Caki2 (cell line): Measurements from ENCODE around the gene OPRM1. TPM values are rescaled to one million over a fixed set of nuclear protein-coding genes. Genes with fewer than 3 reads are reported as not detected.
"Not testable (repeated sequence)": the region's sequence is repeated elsewhere in the genome, so short reads cannot be mapped to it uniquely, and the experiment has no call there.

Source experiments
- DNase-seq: peaks from one replicate; pipeline ENCODE4 v3.0.0-alpha.2; 2015; ENCODE audit warnings: low read depth
- in situ Hi-C: cut with HindIII; loops from 2 replicates; pipeline ENCODE4 v1.10.0; 2016; ENCODE audit warnings: low sequenced_read_pairs, low pct_unique_long_range_greater_than_20kb, mixed read lengths
- total RNA-seq: library from RNA; depleted of rRNA; stranded (reverse); fragments of >200 nt; shearing (Covaris generic); gene quantifications from 2 replicates; pipeline ENCODE4 v1.2.3, GENCODE V29; 2014; ENCODE audit warnings: low replicate concordance

Gene OPRM1
- total RNA-seq, 1 experiment from 2014 or later, result not detected

- in situ Hi-C loops, result no loop called here
- DNase-seq, result no peak
These were observed 130.3 kb downstream of the OPRM1 start for GRCh38 chr6:154169193-154169847.

- in situ Hi-C loops, result no loop called here
- no peak for DNase-seq
These were observed 131.1 kb downstream of the OPRM1 start for GRCh38 chr6:154170106-154170505.

GRCh38 chr6:154172393-154172792 is 133.4 kb downstream of the OPRM1 start:
- DNase-seq, in situ Hi-C loops: not testable (repeated sequence)

- in situ Hi-C loops, result no loop called here
- no peak for DNase-seq
These were observed 140.4 kb downstream of the OPRM1 start for GRCh38 chr6:154179434-154179833.

GRCh38 chr6:154187203-154187602 is 148.2 kb downstream of the OPRM1 start:
- no peak for DNase-seq
- in situ Hi-C loops, result no loop called here

GRCh38 chr6:154187714-154188113 is 148.7 kb downstream of the OPRM1 start:
- in situ Hi-C loops, result no loop called here
- no peak for DNase-seq

GRCh38 chr6:154196333-154196885 is 157.4 kb downstream of the OPRM1 start:
- in situ Hi-C loops, result no loop called here
- DNase-seq, result no peak

GRCh38 chr6:154197196-154197860 is 158.3 kb downstream of the OPRM1 start:
- in situ Hi-C loops, result no loop called here
- DNase-seq, result no peak

GRCh38 chr6:154201688-154202087 is 162.6 kb downstream of the OPRM1 start:
- DNase-seq, in situ Hi-C loops: not testable (repeated sequence)

- DNase-seq, result no peak
- in situ Hi-C loops, result no loop called here
These were observed 163.3 kb downstream of the OPRM1 start for GRCh38 chr6:154202339-154202738.

GRCh38 chr6:154202958-154203357 is 163.9 kb downstream of the OPRM1 start:
- no peak for DNase-seq
- in situ Hi-C loops, result no loop called here

- DNase-seq, result no peak
- in situ Hi-C loops, result no loop called here
These were observed 167.1 kb downstream of the OPRM1 start for GRCh38 chr6:154206141-154206540.

- DNase-seq, result no peak
- in situ Hi-C loops, result no loop called here
These were observed 168.0 kb downstream of the OPRM1 start for GRCh38 chr6:154206996-154207395.

- DNase-seq, result no peak
- in situ Hi-C loops, result no loop called here
These were observed 170.5 kb downstream of the OPRM1 start for GRCh38 chr6:154209555-154209954.

- in situ Hi-C loops, result no loop called here
- DNase-seq, result no peak
These were observed 171.6 kb downstream of the OPRM1 start for GRCh38 chr6:154210678-154211077.

- in situ Hi-C loops, result no loop called here
- DNase-seq, result no peak
These were observed 174.7 kb downstream of the OPRM1 start for GRCh38 chr6:154213782-154214181.

GRCh38 chr6:154218301-154218700 is 179.3 kb downstream of the OPRM1 start:
- in situ Hi-C loops, result no loop called here
- DNase-seq, result no peak

GRCh38 chr6:154218787-154219186 is 179.7 kb downstream of the OPRM1 start:
- in situ Hi-C loops, result no loop called here
- no peak for DNase-seq

- in situ Hi-C loops, result no loop called here
- DNase-seq, result no peak
These were observed 180.2 kb downstream of the OPRM1 start for GRCh38 chr6:154219250-154219649.

GRCh38 chr6:154222716-154223115 is 183.7 kb downstream of the OPRM1 start:
- in situ Hi-C loops, result no loop called here

More at GRCh38 chr6:154222716-154223115, 183.7 kb downstream of the OPRM1 start:
- DNase-seq, result no peak
